Adrenal gland (tissue), 12 donors: ENCODE measurements around the gene MRPL55. TPM values are rescaled to one million over a fixed set of nuclear protein-coding genes. Genes with fewer than 3 reads are reported as not detected.

Source experiments
- DNase-seq, 7 donors: peaks; one replicate each; pipeline ENCODE4 v3.0.0-alpha.2; 2019 to 2020
- H3K27ac ChIP-seq, 5 donors: fragments of 200-600 bp; sonication (generic) in 4 of 5; 1 replicate in 3 of 5; 2 replicates in 2 of 5; pipeline versions ENCODE4 v1.5.1 to v1.8.0; 2016 to 2020; ENCODE audit warnings: mild to moderate bottlenecking in 1 of 5
- H3K27me3 ChIP-seq: fragments of 200-600 bp; 2 replicates; pipeline ENCODE4 v1.8.0; 2021
- H3K36me3 ChIP-seq, 2 donors: fragments of 200-600 bp; replicated peaks in 1 of 2; 1 replicate in 1 of 2; 2 replicates in 1 of 2; pipeline versions ENCODE4 v1.5.1 to v1.8.0; 2018 to 2022
- H3K4me1 ChIP-seq, 2 donors: fragments of 200-600 bp; replicated peaks in 1 of 2; 1 replicate in 1 of 2; 2 replicates in 1 of 2; pipeline versions ENCODE4 v1.5.1 to v1.8.0; 2018 to 2021
- H3K4me3 ChIP-seq, 4 donors: fragments of 200-600 bp; sonication (generic) in 3 of 4; one replicate each; pipeline ENCODE4 v1.5.1; 2016 to 2018
- H3K9me3 ChIP-seq, 3 donors: fragments of 200-600 bp; sonication (generic) in 1 of 3; replicated peaks in 1 of 3; 1 replicate in 2 of 3; 2 replicates in 1 of 3; pipeline versions ENCODE4 v1.5.1 to v1.8.0; 2016 to 2021
- POLR2A ChIP-seq, 2 donors: fragments of 450-650 bp; IDR thresholded peaks; one replicate each; pipeline ENCODE4 v1.6.1; 2017; ENCODE audit warnings: antibody characterized with exemption in 2 of 2, mild to moderate bottlenecking in 2 of 2, moderate library complexity in 1 of 2
- WGBS, 4 donors: extraction: QIAGEN DNeasy Blood & Tissue Kit in 2 of 4; methylation state at CpG; one replicate each; pipeline versions ENCODE4 v1.1.5 to v1.1.7; 2013 to 2017; 5-methylcytosine and 5-hydroxymethylcytosine counted together
- intact Hi-C, 2 donors: fragments of 100-400 bp; cut with DNase I; formaldehyde crosslinking; loops; one replicate each; pipeline versions ENCODE4 v1.14.1 to v1.15.0; 2022 to 2023
- polyA plus RNA-seq, 3 donors: library from polyadenylated mRNA; stranded (reverse); fragments of 200-250 nt in 2 of 3; fragments of 350-450 nt in 1 of 3; fragmentation: Illumina TruSeq in 1 of 3; extraction: RNeasy Lipid Tissue Mini Kit (QIAGEN cat#74804) in 1 of 3; gene quantifications; one replicate each; pipeline ENCODE4 v1.2.3, GENCODE V29; 2013 to 2014
- total RNA-seq, 9 donors: library from RNA; depleted of rRNA in 4 of 9; stranded (reverse); fragments of >200 nt in 4 of 9; fragments of 120-200 nt in 1 of 9; fragmentation: NEBNext Ultra II Directional in 1 of 9; extraction: Animal tissue kit (Norgen Biotek cat#: 25700) in 1 of 9; gene quantifications; one replicate each; pipeline versions ENCODE4 v1.1.0 to v1.2.4, GENCODE V29; 2013 to 2023
- TF ChIP-seq, protein P1 (sequence below), 6 experiments: fragments of 450-650 bp in 4 of 6; fragments of 200-600 bp in 2 of 6; sonication (generic) in 1 of 6; IDR thresholded peaks; 1 replicate in 5 of 6; 2 replicates in 1 of 6; pipeline versions ENCODE4 v1.5.1 to v1.8.0; 2016 to 2021; ENCODE audit warnings: antibody characterized with exemption in 6 of 6, mild to moderate bottlenecking in 2 of 6, moderate library complexity in 1 of 6
- donor health status: healthy with polysubstance abuse.
- donor health status: Bipolar disorder and iron deficiency.
- donor health status: DM: yes; HTN: yes; CAD: no.
- donor health status: DM: no; HTN: no; CAD: no.
- donor health status: DM: no; HTN: no; CAD: no.
- donor health status: DM: yes; HTN: yes; CAD: no.

Gene MRPL55
- total and polyA plus RNA-seq, 12 donors, result 25.1 to 309 (median 70.8) TPM

DNA sequence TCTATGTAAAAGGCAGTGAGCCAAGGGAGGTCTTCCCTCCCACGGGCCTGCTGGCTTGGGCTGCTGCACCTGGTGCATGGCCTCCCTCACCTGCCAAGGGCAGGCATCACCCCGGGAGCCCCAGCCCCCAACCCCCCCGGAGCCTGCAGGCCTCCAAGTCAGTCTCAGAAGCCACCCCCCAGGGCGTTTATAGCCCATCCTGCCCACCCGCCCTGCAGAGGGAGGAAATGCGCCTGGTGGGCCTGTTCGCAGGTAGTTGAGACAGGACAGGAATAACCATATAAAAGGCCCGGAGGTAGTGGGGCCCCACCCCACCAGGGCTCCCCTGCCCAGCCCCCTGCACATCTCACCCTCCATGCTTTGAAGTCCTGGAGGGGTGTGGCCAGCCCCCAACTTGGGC, 44.8 kb downstream of the MRPL55 start:
- WGBS, 4 donors, result 47 to 56% (median 47%) methylated on average over 7 to 8 of the region's 8 CpGs; no CpG with 5 or more reads in 1 of the 4 donors
- DNase-seq, result no peak
- Histone ChIP-seq H3K36me3 (no peaks in the 10 kb centered on the region), H3K4me3 (no peak overlapping the region), H3K27ac (no peak overlapping the region), H3K4me1 (no peaks in the 10 kb centered on the region), H3K27me3 (peaks cover 74% of the 10 kb centered on the region), H3K9me3 (no peaks in the 10 kb centered on the region)
- intact Hi-C loops, result no loop called here
- no peak for TF ChIP-seq POLR2A (IDR thresholded peaks at IDR 0.05)
- TF ChIP-seq, protein P1, sequence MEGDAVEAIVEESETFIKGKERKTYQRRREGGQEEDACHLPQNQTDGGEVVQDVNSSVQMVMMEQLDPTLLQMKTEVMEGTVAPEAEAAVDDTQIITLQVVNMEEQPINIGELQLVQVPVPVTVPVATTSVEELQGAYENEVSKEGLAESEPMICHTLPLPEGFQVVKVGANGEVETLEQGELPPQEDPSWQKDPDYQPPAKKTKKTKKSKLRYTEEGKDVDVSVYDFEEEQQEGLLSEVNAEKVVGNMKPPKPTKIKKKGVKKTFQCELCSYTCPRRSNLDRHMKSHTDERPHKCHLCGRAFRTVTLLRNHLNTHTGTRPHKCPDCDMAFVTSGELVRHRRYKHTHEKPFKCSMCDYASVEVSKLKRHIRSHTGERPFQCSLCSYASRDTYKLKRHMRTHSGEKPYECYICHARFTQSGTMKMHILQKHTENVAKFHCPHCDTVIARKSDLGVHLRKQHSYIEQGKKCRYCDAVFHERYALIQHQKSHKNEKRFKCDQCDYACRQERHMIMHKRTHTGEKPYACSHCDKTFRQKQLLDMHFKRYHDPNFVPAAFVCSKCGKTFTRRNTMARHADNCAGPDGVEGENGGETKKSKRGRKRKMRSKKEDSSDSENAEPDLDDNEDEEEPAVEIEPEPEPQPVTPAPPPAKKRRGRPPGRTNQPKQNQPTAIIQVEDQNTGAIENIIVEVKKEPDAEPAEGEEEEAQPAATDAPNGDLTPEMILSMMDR (IDR thresholded peaks at IDR 0.05), result no peak

DNA sequence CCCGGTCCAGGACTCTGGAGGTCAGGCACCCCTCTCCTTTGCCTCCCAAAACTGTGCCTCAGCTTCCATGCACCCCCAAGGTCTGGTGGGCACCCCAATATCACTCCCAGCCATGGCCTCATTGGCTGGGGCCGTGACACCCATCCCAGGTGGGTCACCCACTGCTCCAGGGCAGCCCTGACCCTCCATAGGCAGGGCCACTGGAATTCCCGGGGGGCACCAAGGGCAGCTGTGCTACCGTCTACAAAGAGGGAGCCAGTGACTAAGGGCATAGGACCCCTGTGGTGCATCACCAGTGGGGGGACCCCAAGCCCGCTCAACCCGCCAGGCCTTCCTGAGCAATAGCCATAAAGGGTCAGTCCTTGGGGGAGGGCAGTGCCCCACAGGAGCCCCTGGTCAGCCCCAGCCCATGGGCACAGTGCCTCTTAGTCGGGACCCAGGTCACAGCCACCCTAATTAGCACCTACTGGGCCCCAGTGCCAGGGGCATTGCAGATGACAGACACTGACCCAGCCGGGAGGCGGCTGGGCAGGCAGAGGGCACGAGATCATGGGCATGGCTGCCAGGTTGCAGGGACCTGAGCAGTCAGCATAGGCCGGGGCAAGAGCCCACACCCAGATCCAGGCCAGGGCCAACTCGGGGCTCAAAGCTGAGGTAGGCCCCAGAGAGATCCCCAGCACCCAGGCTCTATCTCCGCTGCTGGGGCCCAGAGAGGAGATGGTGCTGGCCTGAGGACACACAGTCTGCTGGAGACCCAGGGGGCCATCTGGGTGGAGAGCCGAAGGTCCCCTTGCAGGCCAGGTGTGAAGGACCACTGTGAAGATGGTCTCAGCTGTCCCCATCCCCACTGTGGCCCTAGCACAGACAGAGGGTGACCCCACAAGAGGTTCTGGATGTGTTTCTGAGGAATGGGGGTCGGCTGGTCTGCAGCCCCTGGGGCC, 45.6 kb downstream of the MRPL55 start:
- Histone ChIP-seq H3K4me3 (no peak overlapping the region), H3K4me1 (no peaks in the 10 kb centered on the region), H3K27ac (no peak overlapping the region), H3K36me3 (no peaks in the 10 kb centered on the region), H3K27me3 (peaks cover 82% of the 10 kb centered on the region), H3K9me3 (no peaks in the 10 kb centered on the region)
- WGBS, 4 donors, result 83 to 91% (median 86%) methylated on average over 3 to 15 of the region's 15 CpGs
- TF ChIP-seq, protein P1 (IDR thresholded peaks at IDR 0.05), result no peak
- no peak for TF ChIP-seq POLR2A (IDR thresholded peaks at IDR 0.05)
- DNase-seq, result no peak
- intact Hi-C loops, result no loop called here

DNA sequence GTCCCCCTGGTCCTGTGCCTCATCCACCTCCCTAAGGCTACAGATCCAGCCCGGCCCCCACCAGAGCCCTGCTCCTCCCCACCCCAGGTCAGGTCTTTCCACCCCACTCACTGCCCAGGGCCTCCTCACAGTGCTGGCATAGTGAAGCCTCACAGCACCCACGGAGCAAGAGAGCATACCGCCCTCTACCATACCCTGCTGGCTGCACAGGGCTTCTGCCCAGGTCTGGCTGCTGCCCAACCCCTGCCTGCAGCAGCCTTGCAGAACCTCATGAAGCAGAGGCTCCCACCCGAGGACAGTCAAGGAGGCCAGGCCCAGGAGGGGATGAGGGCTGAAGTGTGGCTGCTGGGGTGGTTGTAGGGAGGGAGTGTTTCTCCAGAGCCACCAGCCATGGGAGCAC, 46.3 kb downstream of the MRPL55 start:
- TF ChIP-seq, protein P1 (IDR thresholded peaks at IDR 0.05), result no peak
- no peak for TF ChIP-seq POLR2A (IDR thresholded peaks at IDR 0.05)
- H3K4me3 ChIP-seq, result no peak overlapping the region
- no peaks in the 10 kb centered on the region for H3K36me3 ChIP-seq
- 53 to 78% (median 70%) methylated on average over 2 to 4 of the region's 4 CpGs for WGBS, 4 donors
- H3K27me3 ChIP-seq, result peaks cover 89% of the 10 kb centered on the region
- no peak overlapping the region for H3K27ac ChIP-seq
- no peaks in the 10 kb centered on the region for H3K9me3 ChIP-seq
- intact Hi-C loops, result no loop called here
- DNase-seq, result no peak
- H3K4me1 ChIP-seq, result no peaks in the 10 kb centered on the region

DNA sequence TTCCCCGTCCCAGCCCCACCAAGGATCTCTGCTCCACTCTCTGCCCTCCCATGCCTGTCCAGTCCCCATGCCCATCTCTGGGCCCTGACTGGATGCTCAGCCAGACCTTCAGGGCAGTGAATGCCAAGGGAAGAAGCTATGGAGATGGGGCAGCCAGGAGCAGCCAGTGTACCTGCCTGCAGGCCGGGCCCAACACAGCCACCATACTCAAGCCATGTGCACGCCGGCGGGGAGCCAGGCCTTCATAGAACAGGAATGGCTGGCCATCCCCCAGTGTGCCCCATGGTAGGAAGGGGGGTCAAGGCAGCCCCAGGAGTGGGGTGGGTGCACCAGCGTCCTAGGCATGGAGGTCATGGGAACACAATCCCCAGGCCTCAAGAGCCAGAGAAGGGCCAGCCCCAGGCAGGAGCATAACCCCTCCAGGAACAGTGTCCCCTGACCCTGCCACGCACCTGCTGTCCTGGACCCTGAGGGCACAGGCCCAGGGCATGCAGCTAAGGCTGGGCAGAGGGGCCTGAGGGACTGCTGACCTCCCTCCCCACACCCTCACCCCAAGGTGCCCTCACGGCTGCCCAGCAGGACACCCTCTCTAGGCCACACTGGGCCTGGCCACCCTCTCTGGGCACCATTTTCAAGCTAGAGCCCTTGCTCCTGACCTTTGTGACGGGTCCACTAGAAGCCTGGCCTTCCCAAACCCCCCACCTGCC, 46.9 kb downstream of the MRPL55 start:
- Histone ChIP-seq H3K27ac (no peak overlapping the region), H3K4me1 (no peaks in the 10 kb centered on the region), H3K36me3 (no peaks in the 10 kb centered on the region), H3K4me3 (no peak overlapping the region), H3K27me3 (peaks cover 88% of the 10 kb centered on the region), H3K9me3 (no peaks in the 10 kb centered on the region)
- WGBS, 4 donors, result 87 to 93% (median 89%) methylated on average over 3 to 9 of the region's 9 CpGs
- TF ChIP-seq, protein P1 (IDR thresholded peaks at IDR 0.05), result no peak
- no peak for TF ChIP-seq POLR2A (IDR thresholded peaks at IDR 0.05)
- intact Hi-C loops, result no loop called here
- DNase-seq, result no peak
